ENCODE results near the gene CASD1. TPM values are rescaled to one million over a fixed set of nuclear protein-coding genes. Genes with fewer than 3 reads are reported as not detected.

CASD1 gene
- total and polyA plus RNA-seq, 4 donors = 9.5 to 25.2 (median 15.2) TPM

GRCh38 chr7:94510582-94511496 is 1.2 kb downstream of the CASD1 start:
- WGBS, 2 donors = 19 to 22% methylated on average over 16 of the region's 16 CpGs
- peak overlapping the region; percentile 31 to 79 for H3K4me3 ChIP-seq (ENCODE audit: low read length in 2 of 2)
- H3K27me3 ChIP-seq (ENCODE audit: control insufficient read depth in 1 of 2, insufficient read depth in 2 of 2, low read length in 1 of 2) = no peaks in the 10 kb centered on the region
- H3K9me3 ChIP-seq (ENCODE audit: control insufficient read depth, low read length) = no peaks in the 10 kb centered on the region
- H3K36me3 ChIP-seq (ENCODE audit: control insufficient read depth in 1 of 2, insufficient read depth in 2 of 2, low read length in 1 of 2) = no peaks in the 10 kb centered on the region
- intact Hi-C loops (cut with DNase I) = loop anchor here (5.0 to 10.0 kb wide), 2 partner anchors 144 to 146 kb away; partner anchors contain the start of gene SGCE (in 2 of the 2)
- H3K27ac ChIP-seq (ENCODE audit: low read depth in 1 of 2, low read length in 2 of 2) = peak overlapping the region in 1 of 2 donors; percentile 38
- ATAC-seq (ENCODE audit: low FRiP score) (peak; percentile 65), DNase-seq (peak; percentile 50 to 79)
- H3K4me1 ChIP-seq (ENCODE audit: control insufficient read depth in 1 of 2, insufficient read depth in 2 of 2, low read length in 2 of 2) = peaks cover 0 to 8% of the 10 kb centered on the region in 2 donors

- ATAC-seq (ENCODE audit: low FRiP score) (no peak), DNase-seq (no peak)
- no peak overlapping the region for H3K4me3 ChIP-seq (ENCODE audit: low read length in 2 of 2)
- H3K4me1 ChIP-seq (ENCODE audit: control insufficient read depth in 1 of 2, insufficient read depth in 2 of 2, low read length in 2 of 2) = peaks cover 0 to 8% of the 10 kb centered on the region in 2 donors
- H3K27me3 ChIP-seq (ENCODE audit: control insufficient read depth in 1 of 2, insufficient read depth in 2 of 2, low read length in 1 of 2) = no peaks in the 10 kb centered on the region
- intact Hi-C loops (cut with DNase I) = loop anchor here (5.0 to 10.0 kb wide), 2 partner anchors 143 to 146 kb away; partner anchors contain the start of gene SGCE (in 2 of the 2)
- H3K27ac ChIP-seq (ENCODE audit: low read depth in 1 of 2, low read length in 2 of 2) = no peak overlapping the region
- no peaks in the 10 kb centered on the region for H3K36me3 ChIP-seq (ENCODE audit: control insufficient read depth in 1 of 2, insufficient read depth in 2 of 2, low read length in 1 of 2)
- H3K9me3 ChIP-seq (ENCODE audit: control insufficient read depth, low read length) = no peaks in the 10 kb centered on the region
Measured at GRCh38 chr7:94511718-94512117, 2.1 kb downstream of the CASD1 start.

- DNase-seq (no peak), ATAC-seq (ENCODE audit: low FRiP score) (no peak)
- peaks cover 0 to 8% of the 10 kb centered on the region in 2 donors for H3K4me1 ChIP-seq (ENCODE audit: control insufficient read depth in 1 of 2, insufficient read depth in 2 of 2, low read length in 2 of 2)
- H3K36me3 ChIP-seq (ENCODE audit: control insufficient read depth in 1 of 2, insufficient read depth in 2 of 2, low read length in 1 of 2) = no peaks in the 10 kb centered on the region
- no peak overlapping the region for H3K27ac ChIP-seq (ENCODE audit: low read depth in 1 of 2, low read length in 2 of 2)
- no peaks in the 10 kb centered on the region for H3K27me3 ChIP-seq (ENCODE audit: control insufficient read depth in 1 of 2, insufficient read depth in 2 of 2, low read length in 1 of 2)
- H3K4me3 ChIP-seq (ENCODE audit: low read length in 2 of 2) = no peak overlapping the region
- no peaks in the 10 kb centered on the region for H3K9me3 ChIP-seq (ENCODE audit: control insufficient read depth, low read length)
- WGBS, 2 donors = 89 to 90% methylated on average over 11 of the region's 11 CpGs
- intact Hi-C loops (cut with DNase I) = loop anchor here (5.0 to 10.0 kb wide), 2 partner anchors 142 to 144 kb away; partner anchors contain the start of gene SGCE (in 2 of the 2)
Measured at GRCh38 chr7:94512735-94513564, 3.3 kb downstream of the CASD1 start.

- H3K4me3 ChIP-seq (ENCODE audit: low read length in 2 of 2) = no peak overlapping the region
- intact Hi-C loops (cut with DNase I) = loop anchor here (5.0 to 10.0 kb wide), 2 partner anchors 141 to 144 kb away; partner anchors contain the start of gene SGCE (in 2 of the 2)
- peaks cover 0 to 8% of the 10 kb centered on the region in 2 donors for H3K4me1 ChIP-seq (ENCODE audit: control insufficient read depth in 1 of 2, insufficient read depth in 2 of 2, low read length in 2 of 2)
Measured at GRCh38 chr7:94513565-94513860, 3.9 kb downstream of the CASD1 start.

GRCh38 chr7:94514140-94514889 is 4.7 kb downstream of the CASD1 start:
- H3K4me1 ChIP-seq (ENCODE audit: control insufficient read depth in 1 of 2, insufficient read depth in 2 of 2, low read length in 2 of 2) = peaks cover 0 to 8% of the 10 kb centered on the region in 2 donors
- H3K9me3 ChIP-seq (ENCODE audit: control insufficient read depth, low read length) = no peaks in the 10 kb centered on the region
- WGBS, 2 donors = 84 to 87% methylated on average over 4 of the region's 4 CpGs
- H3K27ac ChIP-seq (ENCODE audit: low read depth in 1 of 2, low read length in 2 of 2) = no peak overlapping the region
- DNase-seq = no peak
- H3K36me3 ChIP-seq (ENCODE audit: control insufficient read depth in 1 of 2, insufficient read depth in 2 of 2, low read length in 1 of 2) = no peaks in the 10 kb centered on the region
- no peak for ATAC-seq (ENCODE audit: low FRiP score)
- intact Hi-C loops (cut with DNase I) = loop anchor here (5.0 to 10.0 kb wide), 2 partner anchors 140 to 143 kb away; partner anchors contain the start of gene SGCE (in 2 of the 2)
- no peak overlapping the region for H3K4me3 ChIP-seq (ENCODE audit: low read length in 2 of 2)
- no peaks in the 10 kb centered on the region for H3K27me3 ChIP-seq (ENCODE audit: control insufficient read depth in 1 of 2, insufficient read depth in 2 of 2, low read length in 1 of 2)

More at GRCh38 chr7:94513565-94513860, 3.9 kb downstream of the CASD1 start:
- Histone ChIP-seq H3K27me3 (ENCODE audit: control insufficient read depth in 1 of 2, insufficient read depth in 2 of 2, low read length in 1 of 2) (no peaks in the 10 kb centered on the region), H3K27ac (ENCODE audit: low read depth in 1 of 2, low read length in 2 of 2) (no peak overlapping the region), H3K9me3 (ENCODE audit: control insufficient read depth, low read length) (no peaks in the 10 kb centered on the region), H3K36me3 (ENCODE audit: control insufficient read depth in 1 of 2, insufficient read depth in 2 of 2, low read length in 1 of 2) (no peaks in the 10 kb centered on the region)
- no peak for ATAC-seq (ENCODE audit: low FRiP score)
- DNase-seq = no peak

GRCh38 chr7:94514917-94515316 is 5.3 kb downstream of the CASD1 start:
- Histone ChIP-seq H3K9me3 (ENCODE audit: control insufficient read depth, low read length) (no peaks in the 10 kb centered on the region), H3K36me3 (ENCODE audit: control insufficient read depth in 1 of 2, insufficient read depth in 2 of 2, low read length in 1 of 2) (no peaks in the 10 kb centered on the region), H3K4me1 (ENCODE audit: control insufficient read depth in 1 of 2, insufficient read depth in 2 of 2, low read length in 2 of 2) (peaks cover 0 to 8% of the 10 kb centered on the region in 2 donors), H3K4me3 (ENCODE audit: low read length in 2 of 2) (no peak overlapping the region), H3K27ac (ENCODE audit: low read depth in 1 of 2, low read length in 2 of 2) (no peak overlapping the region), H3K27me3 (ENCODE audit: control insufficient read depth in 1 of 2, insufficient read depth in 2 of 2, low read length in 1 of 2) (no peaks in the 10 kb centered on the region)
- ATAC-seq (ENCODE audit: low FRiP score) (no peak), DNase-seq (no peak)
- intact Hi-C loops (cut with DNase I) = loop anchor here (5.0 to 10.0 kb wide), 2 partner anchors 140 to 142 kb away; partner anchors contain the start of gene SGCE (in 2 of the 2)

- no peaks in the 10 kb centered on the region for H3K36me3 ChIP-seq (ENCODE audit: control insufficient read depth in 1 of 2, insufficient read depth in 2 of 2, low read length in 1 of 2)
- peaks cover 0 to 2% of the 10 kb centered on the region in 2 donors for H3K4me1 ChIP-seq (ENCODE audit: control insufficient read depth in 1 of 2, insufficient read depth in 2 of 2, low read length in 2 of 2)
- DNase-seq = no peak
- no peak overlapping the region for H3K4me3 ChIP-seq (ENCODE audit: low read length in 2 of 2)
- no peaks in the 10 kb centered on the region for H3K9me3 ChIP-seq (ENCODE audit: control insufficient read depth, low read length)
- ATAC-seq (ENCODE audit: low FRiP score) = no peak
- intact Hi-C loops (cut with DNase I) = loop anchor here in 1 of 2 donors (10.0 kb wide), 1 partner anchor 1331 kb away; no protein-coding TSS in a partner anchor
- no peaks in the 10 kb centered on the region for H3K27me3 ChIP-seq (ENCODE audit: control insufficient read depth in 1 of 2, insufficient read depth in 2 of 2, low read length in 1 of 2)
- WGBS, 2 donors = 47 to 53% methylated on average over 3 of the region's 3 CpGs
- H3K27ac ChIP-seq (ENCODE audit: low read depth in 1 of 2, low read length in 2 of 2) = no peak overlapping the region
Measured at GRCh38 chr7:94525923-94526322, 16.3 kb downstream of the CASD1 start.

GRCh38 chr7:94529516-94529915 is 19.9 kb downstream of the CASD1 start:
- 17 to 29% methylated on average over 1 of the region's 1 CpG for WGBS, 2 donors
- no peak overlapping the region for H3K4me3 ChIP-seq (ENCODE audit: low read length in 2 of 2)

More at GRCh38 chr7:94529516-94529915, 19.9 kb downstream of the CASD1 start:
- ATAC-seq (ENCODE audit: low FRiP score) = no peak
- Histone ChIP-seq H3K9me3 (ENCODE audit: control insufficient read depth, low read length) (no peaks in the 10 kb centered on the region), H3K4me1 (ENCODE audit: control insufficient read depth in 1 of 2, insufficient read depth in 2 of 2, low read length in 2 of 2) (peaks cover 0 to 2% of the 10 kb centered on the region in 2 donors), H3K27ac (ENCODE audit: low read depth in 1 of 2, low read length in 2 of 2) (no peak overlapping the region), H3K36me3 (ENCODE audit: control insufficient read depth in 1 of 2, insufficient read depth in 2 of 2, low read length in 1 of 2) (no peaks in the 10 kb centered on the region), H3K27me3 (ENCODE audit: control insufficient read depth in 1 of 2, insufficient read depth in 2 of 2, low read length in 1 of 2) (no peaks in the 10 kb centered on the region)
- intact Hi-C loops (cut with DNase I) = loop anchor here in 1 of 2 donors (10.0 kb wide), 1 partner anchor 1335 kb away; no protein-coding TSS in a partner anchor
- no peak for DNase-seq

Measured in aorta (tissue), 5 donors.